A673 (cell line): ENCODE measurements around the gene F11. TPM values are rescaled to one million over a fixed set of nuclear protein-coding genes. Genes with fewer than 3 reads are reported as not detected.

ENCODE experiments used
- BruUV-seq: library from RNA; stranded (reverse); fragments of 400-500 nt; replicated peaks from 2 replicates; lab custom pipeline; 2021; lab: Mats Ljungman, UMichigan
- CTCF ChIA-PET: fragments of 300-600 bp; sonication (Branson Sonifier 250); formaldehyde crosslinking; loops from one replicate; lab custom pipeline; 2022; ENCODE audit warnings: antibody characterized with exemption; lab: Charles Lee
- POLR2A ChIA-PET: fragments of 300-600 bp; sonication (Branson Sonifier 250); formaldehyde crosslinking; loops from one replicate; lab custom pipeline; 2022; ENCODE audit warnings: antibody characterized with exemption; ENCODE audit not compliant: low non-redundant PET; lab: Charles Lee
- DNase-seq: peaks from one replicate; pipeline ENCODE4 v3.0.0-alpha.2; 2015; ENCODE audit warnings: low spot score
- H3K27ac ChIP-seq: fragments of 200-600 bp; sonication (generic); 2 replicates; pipeline ENCODE4 v1.5.1; 2016; ENCODE audit warnings: mixed run types, low read depth, mild to moderate bottlenecking, mixed read lengths, antibody characterized with exemption, low read length; ENCODE audit not compliant: poor library complexity, severe bottlenecking
- H3K27me3 ChIP-seq: fragments of 200-600 bp; sonication (generic); replicated peaks from 2 replicates; pipeline ENCODE4 v1.6.1; 2017; ENCODE audit warnings: mixed run types, low read depth, mild to moderate bottlenecking, mixed read lengths, antibody characterized with exemption, low read length; ENCODE audit not compliant: insufficient read depth, poor library complexity
- H3K36me3 ChIP-seq: fragments of 200-600 bp; sonication (generic); 2 replicates; pipeline ENCODE4 v1.6.1; 2016; ENCODE audit warnings: mixed run types, mild to moderate bottlenecking, mixed read lengths, antibody characterized with exemption, low read length; ENCODE audit not compliant: insufficient read depth, poor library complexity, severe bottlenecking
- H3K4me1 ChIP-seq: fragments of 200-600 bp; sonication (generic); 2 replicates; pipeline ENCODE4 v1.6.1; 2017; ENCODE audit warnings: mixed run types, mild to moderate bottlenecking, mixed read lengths, antibody characterized with exemption, low read length; ENCODE audit not compliant: insufficient read depth, poor library complexity, severe bottlenecking
- H3K4me3 ChIP-seq: fragments of 200-600 bp; sonication (generic); 2 replicates; pipeline ENCODE4 v1.5.1; 2016; ENCODE audit warnings: low read depth, mixed run types, mild to moderate bottlenecking, mixed read lengths, low read length; ENCODE audit not compliant: poor library complexity, severe bottlenecking
- H3K9me3 ChIP-seq: fragments of 200-600 bp; sonication (generic); 2 replicates; pipeline ENCODE4 v1.6.1; 2016; ENCODE audit warnings: mixed run types, low read depth, mild to moderate bottlenecking, mixed read lengths, antibody characterized with exemption, low read length; ENCODE audit not compliant: poor library complexity, severe bottlenecking
- CTCF ChIP-seq: fragments of 300-800, 200-600 bp; sonication (generic); conservative IDR thresholded peaks from 2 replicates; pipeline ENCODE4 v1.5.1; 2017; ENCODE audit warnings: low read depth, mild to moderate bottlenecking, antibody characterized with exemption, low read length, moderate library complexity, mixed read lengths
- EZH2 ChIP-seq: fragments of 200-600 bp; sonication (generic); IDR thresholded peaks from 2 replicates; pipeline ENCODE4 v1.6.1; 2017; ENCODE audit warnings: borderline replicate concordance, low read depth, mild to moderate bottlenecking, mixed read lengths, antibody characterized with exemption, low read length; ENCODE audit not compliant: poor library complexity, severe bottlenecking
- intact Hi-C: fragments of 100-400 bp; cut with micrococcal nuclease; formaldehyde crosslinking; loops from one replicate; pipeline ENCODE4 v1.10.0; 2022; ENCODE audit not compliant: unreplicated experiment
- total RNA-seq: library from RNA; stranded (reverse); gene quantifications from 2 replicates; pipeline ENCODE4 v1.2.3, GENCODE V29; 2021

F11 gene
- total RNA-seq, 1 experiment from 2014 or later = 0.24 TPM

GRCh38 chr4:186234367-186234766 is 31.6 kb upstream of the F11 start:
- intact Hi-C loops = no loop called here

GRCh38 chr4:186236126-186236525 is 29.9 kb upstream of the F11 start:
- no peak for DNase-seq
- no peak overlapping the region for H3K4me3 ChIP-seq
- POLR2A ChIA-PET = no interaction called here
- no peaks in the 10 kb centered on the region for H3K36me3 ChIP-seq
- no peaks in the 10 kb centered on the region for H3K4me1 ChIP-seq
- H3K27me3 ChIP-seq = no peaks in the 10 kb centered on the region
- CTCF ChIA-PET = no interaction called here
- intact Hi-C loops = no loop called here
- H3K27ac ChIP-seq = no peak overlapping the region
- no TSS peak for BruUV-seq
- no peak for TF ChIP-seq EZH2
- TF ChIP-seq CTCF = no peak
- H3K9me3 ChIP-seq = no peaks in the 10 kb centered on the region

More at GRCh38 chr4:186234367-186234766, 31.6 kb upstream of the F11 start:
- DNase-seq = no peak
- TF ChIP-seq EZH2 (no peak), CTCF (no peak)
- H3K4me1 ChIP-seq = no peaks in the 10 kb centered on the region
- no peaks in the 10 kb centered on the region for H3K9me3 ChIP-seq
- H3K27ac ChIP-seq = no peak overlapping the region
- ChIA-PET POLR2A (no interaction called here), CTCF (no interaction called here)
- H3K4me3 ChIP-seq = no peak overlapping the region
- no peaks in the 10 kb centered on the region for H3K36me3 ChIP-seq
- no peaks in the 10 kb centered on the region for H3K27me3 ChIP-seq
- BruUV-seq = no TSS peak

GRCh38 chr4:186240452-186240847 is 25.5 kb upstream of the F11 start:
- TF ChIP-seq CTCF (no peak), EZH2 (no peak)
- no TSS peak for BruUV-seq
- no peaks in the 10 kb centered on the region for H3K9me3 ChIP-seq
- no peak overlapping the region for H3K27ac ChIP-seq
- no peak for DNase-seq
- no peaks in the 10 kb centered on the region for H3K4me1 ChIP-seq
- ChIA-PET POLR2A (no interaction called here), CTCF (no interaction called here)
- intact Hi-C loops = no loop called here
- no peaks in the 10 kb centered on the region for H3K36me3 ChIP-seq
- no peaks in the 10 kb centered on the region for H3K27me3 ChIP-seq
- no peak overlapping the region for H3K4me3 ChIP-seq
